IMR-90 (cell line): ENCODE results near the gene CDK18. TPM values are rescaled to one million over a fixed set of nuclear protein-coding genes. Genes with fewer than 3 reads are reported as not detected.

Experiments used
- ATAC-seq: fragments of 200-7000 bp; cut with Tn5 transposase; 2 replicates; pipeline ENCODE4 v1.9.1; 2020; ENCODE audit warnings: low read depth, mild to moderate bottlenecking, moderate library complexity
- BruUV-seq: library from RNA; stranded (reverse); fragments of 400-500 nt; replicated peaks from 2 replicates; lab custom pipeline; 2021; lab: Mats Ljungman, UMichigan
- CTCF ChIA-PET: fragments of 300-600 bp; formaldehyde crosslinking; extraction: SDS; loops from one replicate; lab custom pipeline; 2021; ENCODE audit warnings: antibody characterized with exemption; lab: Yijun Ruan, JAX
- POLR2A ChIA-PET: fragments of 300-600 bp; sonication (Branson Sonifier 250); formaldehyde crosslinking; loops from one replicate; lab custom pipeline; 2022; ENCODE audit warnings: antibody characterized with exemption; ENCODE audit not compliant: unreplicated experiment; lab: Charles Lee
- DNase-seq: peaks from one replicate; pipeline ENCODE4 v3.0.0; 2013
- H2AFZ ChIP-seq: replicated peaks from 2 replicates; pipeline ENCODE3; 2013; ENCODE audit warnings: low read length, mild to moderate bottlenecking; ENCODE audit not compliant: poor library complexity
- H2AK5ac ChIP-seq: 2 replicates; pipeline ENCODE4 v1.6.1; 2013; ENCODE audit warnings: low read depth, low read length, inconsistent platforms
- H2AK9ac ChIP-seq: replicated peaks from 2 replicates; pipeline ENCODE3; 2013; ENCODE audit warnings: mild to moderate bottlenecking, low read depth, low read length, moderate library complexity; ENCODE audit not compliant: poor library complexity
- H2BK120ac ChIP-seq: 2 replicates; pipeline ENCODE4 v1.6.1; 2013; ENCODE audit warnings: low read depth, low read length, inconsistent platforms
- H2BK15ac ChIP-seq: 3 replicates; pipeline ENCODE4 v1.6.1; 2013; ENCODE audit warnings: low read depth, low read length, inconsistent platforms
- H2BK20ac ChIP-seq: 2 replicates; pipeline ENCODE4 v1.6.1; 2013; ENCODE audit warnings: low read depth, mild to moderate bottlenecking, inconsistent platforms, low read length, moderate library complexity
- H2BK5ac ChIP-seq: 2 replicates; pipeline ENCODE4 v1.6.1; 2013; ENCODE audit warnings: mild to moderate bottlenecking, low read depth, low read length, inconsistent platforms; ENCODE audit not compliant: poor library complexity, severe bottlenecking
- H3K14ac ChIP-seq: replicated peaks from 2 replicates; pipeline ENCODE4 v1.6.1; 2013; ENCODE audit warnings: low read depth, low read length, inconsistent platforms
- H3K18ac ChIP-seq: 2 replicates; pipeline ENCODE4 v1.6.1; 2013; ENCODE audit warnings: low read depth, low read length, control low read depth
- H3K23ac ChIP-seq: 2 replicates; pipeline ENCODE4 v1.6.1; 2013; ENCODE audit warnings: low read depth, low read length, inconsistent platforms
- H3K27ac ChIP-seq: 2 replicates; pipeline ENCODE4 v1.5.1; 2013; ENCODE audit warnings: mild to moderate bottlenecking, control low read depth, low read length; ENCODE audit not compliant: insufficient read depth
- H3K27me3 ChIP-seq: 2 replicates; pipeline ENCODE4 v1.6.1; 2013; ENCODE audit warnings: low read length; ENCODE audit not compliant: control insufficient read depth, insufficient read depth
- H3K36me3 ChIP-seq: 2 replicates; pipeline ENCODE4 v1.6.1; 2013; ENCODE audit warnings: low read length, mixed read lengths; ENCODE audit not compliant: control insufficient read depth, insufficient read depth
- H3K4ac ChIP-seq: 2 replicates; pipeline ENCODE4 v1.6.1; 2013; ENCODE audit warnings: low read depth, low read length, inconsistent platforms
- H3K4me1 ChIP-seq: 2 replicates; pipeline ENCODE4 v1.6.1; 2013; ENCODE audit warnings: low read length, mixed read lengths; ENCODE audit not compliant: control insufficient read depth, insufficient read depth
- H3K4me2 ChIP-seq: 2 replicates; pipeline ENCODE4 v1.6.1; 2013; ENCODE audit warnings: low read depth, mild to moderate bottlenecking, control low read depth, low read length, moderate library complexity
- H3K4me3 ChIP-seq: 2 replicates; pipeline ENCODE4 v1.5.1; 2013; ENCODE audit warnings: low read depth, mild to moderate bottlenecking, control low read depth, low read length, moderate library complexity; ENCODE audit not compliant: insufficient read depth
- H3K56ac ChIP-seq: 2 replicates; pipeline ENCODE4 v1.6.1; 2013; ENCODE audit warnings: low read length, inconsistent platforms; ENCODE audit not compliant: insufficient read depth; ENCODE audit errors: extremely low read depth
- H3K79me1 ChIP-seq, 2 experiments: 2 replicates each; pipeline ENCODE4 v1.6.1; 2013; ENCODE audit warnings: low read length in 2 of 2, inconsistent platforms in 1 of 2, low read depth in 1 of 2
- H3K9ac ChIP-seq: 2 replicates; pipeline ENCODE4 v1.6.1; 2013; ENCODE audit warnings: low read depth, low read length, control low read depth
- H3K9me1 ChIP-seq: 2 replicates; pipeline ENCODE4 v1.6.1; 2013; ENCODE audit warnings: low read length, inconsistent platforms; ENCODE audit not compliant: insufficient read depth
- H3K9me3 ChIP-seq: 2 replicates; pipeline ENCODE4 v1.6.1; 2013; ENCODE audit warnings: low read length; ENCODE audit not compliant: control insufficient read depth, insufficient read depth
- H4K20me1 ChIP-seq: 2 replicates; pipeline ENCODE4 v1.6.1; 2013; ENCODE audit warnings: low read length, inconsistent platforms; ENCODE audit not compliant: insufficient read depth
- H4K5ac ChIP-seq: 2 replicates; pipeline ENCODE4 v1.6.1; 2013; ENCODE audit warnings: mild to moderate bottlenecking, low read depth, low read length, control low read depth
- H4K8ac ChIP-seq, 2 experiments: 2 replicates each; pipeline ENCODE4 v1.6.1; 2013; ENCODE audit warnings: low read depth in 2 of 2, low read length in 2 of 2, control low read depth in 1 of 2, inconsistent platforms in 1 of 2
- H4K91ac ChIP-seq: 2 replicates; pipeline ENCODE4 v1.6.1; 2013; ENCODE audit warnings: low read depth, low read length, inconsistent platforms; ENCODE audit not compliant: insufficient read depth
- BHLHE40 ChIP-seq: fragments of 150-350 bp; IDR thresholded peaks from 2 replicates; pipeline ENCODE4 v1.6.1; 2016; ENCODE audit warnings: mild to moderate bottlenecking, low read depth, low read length
- CEBPB ChIP-seq: IDR thresholded peaks from 2 replicates; pipeline ENCODE4 v1.6.1; 2012; ENCODE audit warnings: low read depth, low read length, improper control_type of control experiment
- CHD1 ChIP-seq: IDR thresholded peaks from 2 replicates; pipeline ENCODE4 v1.6.1; 2012; ENCODE audit warnings: low read depth, low read length, improper control_type of control experiment
- FOS ChIP-seq: fragments of 150-350 bp; IDR thresholded peaks from 2 replicates; pipeline ENCODE4 v1.6.1; 2016; ENCODE audit warnings: low read depth, low read length
- MAFK ChIP-seq: IDR thresholded peaks from 2 replicates; pipeline ENCODE4 v1.6.1; 2012; ENCODE audit warnings: low read depth, low read length, improper control_type of control experiment
- MAZ ChIP-seq: IDR thresholded peaks from 2 replicates; pipeline ENCODE4 v1.6.1; 2012; ENCODE audit warnings: low read depth, mild to moderate bottlenecking, low read length, improper control_type of control experiment, moderate library complexity, borderline replicate concordance
- MXI1 ChIP-seq: IDR thresholded peaks from 2 replicates; pipeline ENCODE4 v1.6.1; 2012; ENCODE audit warnings: low read depth, mild to moderate bottlenecking, low read length, moderate library complexity, borderline replicate concordance
- NFE2L2 ChIP-seq: fragments of 150-350 bp; IDR thresholded peaks from 2 replicates; pipeline ENCODE4 v1.6.1; 2016; ENCODE audit warnings: low read depth, mild to moderate bottlenecking, low read length
- POLR2A ChIP-seq: IDR thresholded peaks from 2 replicates; pipeline ENCODE4 v1.6.1; 2012; ENCODE audit warnings: mild to moderate bottlenecking, low read depth, low read length
- RAD21 ChIP-seq: IDR thresholded peaks from 2 replicates; pipeline ENCODE4 v1.6.1; 2012; ENCODE audit warnings: low read length, improper control_type of control experiment
- RCOR1 ChIP-seq: IDR thresholded peaks from 2 replicates; pipeline ENCODE4 v1.6.1; 2012; ENCODE audit warnings: mild to moderate bottlenecking, low read length, improper control_type of control experiment; ENCODE audit not compliant: insufficient replicate concordance
- RFX5 ChIP-seq: IDR thresholded peaks from 2 replicates; pipeline ENCODE4 v1.8.0; 2012; ENCODE audit warnings: low read depth, mild to moderate bottlenecking, low read length, moderate library complexity
- SMC3 ChIP-seq: fragments of 150-350 bp; IDR thresholded peaks from 2 replicates; pipeline ENCODE4 v1.6.1; 2016; ENCODE audit warnings: low read depth, mild to moderate bottlenecking, antibody characterized with exemption, low read length, moderate library complexity
- WGBS, 2 experiments: methylation state at CpG; one replicate each; pipeline versions ENCODE4 v1.1.5 to v1.1.7; 2013; ENCODE audit warnings: missing lambda C conversion rate in 2 of 2; ENCODE audit not compliant: insufficient read length in 1 of 2; ENCODE audit errors: extremely low coverage in 2 of 2; 5-methylcytosine and 5-hydroxymethylcytosine counted together
- dilution Hi-C: fragments of 300-500 bp; cut with HindIII; formaldehyde crosslinking; loops from one replicate; pipeline ENCODE4 v1.14.3; 2018; ENCODE audit warnings: low sequenced_read_pairs; ENCODE audit not compliant: unreplicated experiment
- in situ Hi-C: fragments of 300-500 bp; cut with MboI; formaldehyde crosslinking; loops from 3 replicates; pipeline ENCODE4 v1.14.3; 2019; ENCODE audit warnings: low sequenced_read_pairs, inconsistent platforms, mixed read lengths
- intact Hi-C: fragments of 100-400 bp; cut with micrococcal nuclease; formaldehyde crosslinking; loops from 2 replicates; pipeline ENCODE4 v1.10.0; 2022
- polyA plus RNA-seq, 3 experiments: library from polyadenylated mRNA; depleted of rRNA; stranded (reverse); fragments of >200 nt; gene quantifications; 2 replicates each; pipeline ENCODE4 v1.2.3, GENCODE V29; 2012; ENCODE audit warnings: low replicate concordance in 1 of 3
- total RNA-seq: library from RNA; depleted of rRNA; stranded (reverse); fragments of >200 nt; gene quantifications from 2 replicates; pipeline ENCODE4 v1.2.3, GENCODE V29; 2012
- TF ChIP-seq, protein P1 (sequence below): fragments of 150-350 bp; IDR thresholded peaks from 2 replicates; pipeline ENCODE4 v1.6.1; 2017; ENCODE audit warnings: mild to moderate bottlenecking, antibody characterized with exemption, low read length, low read depth
- TF ChIP-seq, protein P2 (sequence below): conservative IDR thresholded peaks from 2 replicates; pipeline ENCODE4 v1.5.1; 2012; ENCODE audit warnings: mild to moderate bottlenecking, low read depth, low read length, improper control_type of control experiment
- TF ChIP-seq, protein P3 (sequence below): fragments of 150-350 bp; IDR thresholded peaks from 2 replicates; pipeline ENCODE4 v1.6.1; 2016; ENCODE audit warnings: low read depth, mild to moderate bottlenecking, low read length, moderate library complexity, borderline replicate concordance

The CDK18 gene
- total and polyA plus RNA-seq, 2 of the 4 experiments (the other 2 are of a cell fraction), result 0.18 to 0.48 TPM

- Histone ChIP-seq H3K14ac (no peak overlapping the region), H3K27me3 (peaks cover 48% of the 10 kb centered on the region), H3K18ac (no peak overlapping the region), H2BK20ac (no peak overlapping the region), H3K27ac (no peak overlapping the region), H4K91ac (no peak overlapping the region), H3K4ac (no peak overlapping the region), H2AK9ac (no peak overlapping the region), H3K9me3 (no peaks in the 10 kb centered on the region), H2BK5ac (no peak overlapping the region), H3K23ac (no peak overlapping the region), H2AFZ (peak overlapping the region; percentile 33), H3K9ac (no peak overlapping the region), H3K9me1 (no peaks in the 10 kb centered on the region), H4K20me1 (0 out of 2 replicates have a peak, but pooled peaks cover 4% of the 10 kb centered on the region), H3K4me2 (no peak overlapping the region), H2BK120ac (no peak overlapping the region), H2BK15ac (no peak overlapping the region), H3K4me1 (no peaks in the 10 kb centered on the region), H3K79me1 (no peaks in the 10 kb centered on the region), H3K56ac (no peak overlapping the region), H4K8ac (no peak overlapping the region), H4K5ac (no peak overlapping the region), H2AK5ac (no peak overlapping the region), H3K36me3 (no peaks in the 10 kb centered on the region), H3K4me3 (no peak overlapping the region)
- ChIA-PET CTCF (interaction anchor here (0.7 to 3.0 kb wide), 3 partner anchors 8 to 156 kb away, joined by 3 to 12 read pairs (median 3); no protein-coding TSS in a partner anchor), POLR2A (no interaction called here)
- in situ Hi-C loops, result loop anchor here (10.0 kb wide), 1 partner anchor 206 kb away; no protein-coding TSS in a partner anchor
- dilution Hi-C loops, result no loop called here
- intact Hi-C loops, result no loop called here
- no peak for ATAC-seq
- no TSS peak for BruUV-seq
- DNase-seq, result no peak
- 34% methylated on average over 7 of the region's 17 CpGs; no CpG with 5 or more reads in 1 of the 2 experiments for WGBS, 2 experiments
- TF ChIP-seq FOS (no peak), CHD1 (no peak), MAFK (no peak), RCOR1 (no peak), SMC3 (no peak), BHLHE40 (no peak), RAD21 (no peak), POLR2A (no peak), MAZ (no peak), MXI1 (no peak), NFE2L2 (no peak), RFX5 (no peak), CEBPB (no peak)
- TF ChIP-seq, protein P1, sequence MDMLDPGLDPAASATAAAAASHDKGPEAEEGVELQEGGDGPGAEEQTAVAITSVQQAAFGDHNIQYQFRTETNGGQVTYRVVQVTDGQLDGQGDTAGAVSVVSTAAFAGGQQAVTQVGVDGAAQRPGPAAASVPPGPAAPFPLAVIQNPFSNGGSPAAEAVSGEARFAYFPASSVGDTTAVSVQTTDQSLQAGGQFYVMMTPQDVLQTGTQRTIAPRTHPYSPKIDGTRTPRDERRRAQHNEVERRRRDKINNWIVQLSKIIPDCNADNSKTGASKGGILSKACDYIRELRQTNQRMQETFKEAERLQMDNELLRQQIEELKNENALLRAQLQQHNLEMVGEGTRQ, result no peak
- TF ChIP-seq, protein P2, sequence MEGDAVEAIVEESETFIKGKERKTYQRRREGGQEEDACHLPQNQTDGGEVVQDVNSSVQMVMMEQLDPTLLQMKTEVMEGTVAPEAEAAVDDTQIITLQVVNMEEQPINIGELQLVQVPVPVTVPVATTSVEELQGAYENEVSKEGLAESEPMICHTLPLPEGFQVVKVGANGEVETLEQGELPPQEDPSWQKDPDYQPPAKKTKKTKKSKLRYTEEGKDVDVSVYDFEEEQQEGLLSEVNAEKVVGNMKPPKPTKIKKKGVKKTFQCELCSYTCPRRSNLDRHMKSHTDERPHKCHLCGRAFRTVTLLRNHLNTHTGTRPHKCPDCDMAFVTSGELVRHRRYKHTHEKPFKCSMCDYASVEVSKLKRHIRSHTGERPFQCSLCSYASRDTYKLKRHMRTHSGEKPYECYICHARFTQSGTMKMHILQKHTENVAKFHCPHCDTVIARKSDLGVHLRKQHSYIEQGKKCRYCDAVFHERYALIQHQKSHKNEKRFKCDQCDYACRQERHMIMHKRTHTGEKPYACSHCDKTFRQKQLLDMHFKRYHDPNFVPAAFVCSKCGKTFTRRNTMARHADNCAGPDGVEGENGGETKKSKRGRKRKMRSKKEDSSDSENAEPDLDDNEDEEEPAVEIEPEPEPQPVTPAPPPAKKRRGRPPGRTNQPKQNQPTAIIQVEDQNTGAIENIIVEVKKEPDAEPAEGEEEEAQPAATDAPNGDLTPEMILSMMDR, result no peak
- TF ChIP-seq, protein P3, sequence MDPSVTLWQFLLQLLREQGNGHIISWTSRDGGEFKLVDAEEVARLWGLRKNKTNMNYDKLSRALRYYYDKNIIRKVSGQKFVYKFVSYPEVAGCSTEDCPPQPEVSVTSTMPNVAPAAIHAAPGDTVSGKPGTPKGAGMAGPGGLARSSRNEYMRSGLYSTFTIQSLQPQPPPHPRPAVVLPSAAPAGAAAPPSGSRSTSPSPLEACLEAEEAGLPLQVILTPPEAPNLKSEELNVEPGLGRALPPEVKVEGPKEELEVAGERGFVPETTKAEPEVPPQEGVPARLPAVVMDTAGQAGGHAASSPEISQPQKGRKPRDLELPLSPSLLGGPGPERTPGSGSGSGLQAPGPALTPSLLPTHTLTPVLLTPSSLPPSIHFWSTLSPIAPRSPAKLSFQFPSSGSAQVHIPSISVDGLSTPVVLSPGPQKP, result no peak
Observed at GRCh38 chr1:205480349-205480985, 24.0 kb upstream of the CDK18 start.
